ENCODE measurements around the gene PAGE3. TPM values are rescaled to one million over a fixed set of nuclear protein-coding genes. Genes with fewer than 3 reads are reported as not detected.

Gene PAGE3, protein sequence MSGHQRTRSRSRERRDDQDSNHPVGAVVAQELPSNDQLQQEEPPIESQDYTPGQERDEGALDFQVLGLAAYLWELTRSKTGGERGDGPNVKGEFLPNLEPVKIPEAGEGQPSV
- total RNA-seq, result not detected

DNA sequence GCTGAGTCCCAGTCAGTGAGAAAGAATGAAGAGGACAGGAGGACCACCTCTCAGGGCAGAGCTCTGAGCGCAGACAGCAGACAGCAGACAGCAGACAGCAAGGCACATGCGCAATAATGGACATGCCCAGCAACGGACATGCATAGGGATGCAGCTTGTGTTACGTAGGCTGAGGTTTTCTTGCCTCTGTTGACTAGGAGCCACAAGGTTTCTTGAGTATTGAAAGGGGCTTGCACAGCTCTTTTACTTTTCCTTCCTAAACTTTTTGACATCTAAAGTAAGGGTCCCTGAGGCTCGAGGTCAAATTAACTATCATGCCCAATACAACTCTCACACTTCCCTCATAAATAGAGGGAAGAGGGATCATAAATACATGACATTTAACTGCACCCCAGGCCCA lies at the start of gene PAGE3:
PAGE3 (minus strand) TSS at position 101 of the 400 bp plus-strand sequence. CDS start 1,013 bp downstream, outside the sequence.
- Mint-ChIP-seq H3K9me3 (no peaks in the 10 kb centered on the region), H3K27me3 (no peaks in the 10 kb centered on the region), H3K4me3 (no peak within 1 kb of the TSS), H3K4me1 (ENCODE audit: low read depth) (no peaks in the 10 kb centered on the region), H3K27ac (no peak within 1 kb of the TSS), H3K36me3 (ENCODE audit: low read depth) (no peaks in the 10 kb centered on the region)
- CTCF ChIA-PET, result no interaction called here
- TF ChIP-seq, protein P1, sequence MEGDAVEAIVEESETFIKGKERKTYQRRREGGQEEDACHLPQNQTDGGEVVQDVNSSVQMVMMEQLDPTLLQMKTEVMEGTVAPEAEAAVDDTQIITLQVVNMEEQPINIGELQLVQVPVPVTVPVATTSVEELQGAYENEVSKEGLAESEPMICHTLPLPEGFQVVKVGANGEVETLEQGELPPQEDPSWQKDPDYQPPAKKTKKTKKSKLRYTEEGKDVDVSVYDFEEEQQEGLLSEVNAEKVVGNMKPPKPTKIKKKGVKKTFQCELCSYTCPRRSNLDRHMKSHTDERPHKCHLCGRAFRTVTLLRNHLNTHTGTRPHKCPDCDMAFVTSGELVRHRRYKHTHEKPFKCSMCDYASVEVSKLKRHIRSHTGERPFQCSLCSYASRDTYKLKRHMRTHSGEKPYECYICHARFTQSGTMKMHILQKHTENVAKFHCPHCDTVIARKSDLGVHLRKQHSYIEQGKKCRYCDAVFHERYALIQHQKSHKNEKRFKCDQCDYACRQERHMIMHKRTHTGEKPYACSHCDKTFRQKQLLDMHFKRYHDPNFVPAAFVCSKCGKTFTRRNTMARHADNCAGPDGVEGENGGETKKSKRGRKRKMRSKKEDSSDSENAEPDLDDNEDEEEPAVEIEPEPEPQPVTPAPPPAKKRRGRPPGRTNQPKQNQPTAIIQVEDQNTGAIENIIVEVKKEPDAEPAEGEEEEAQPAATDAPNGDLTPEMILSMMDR (IDR thresholded peaks at IDR 0.05), result no peak
- POLR2A ChIA-PET, result no interaction called here
- intact Hi-C loops (cut with micrococcal nuclease), result no loop called here
- no peak for DNase-seq
- ATAC-seq, result no peak

GRCh38 chrX:55312655-55313054 lies 47.9 kb upstream of the PAGE3 start:
- ATAC-seq, result no peak
- H3K27me3 Mint-ChIP-seq, result no peaks in the 10 kb centered on the region
- no peaks in the 10 kb centered on the region for H3K4me1 Mint-ChIP-seq (ENCODE audit: low read depth)
- TF ChIP-seq, protein P1 (IDR thresholded peaks at IDR 0.05), result no peak
- intact Hi-C loops (cut with micrococcal nuclease), result no loop called here
- ChIA-PET CTCF (no interaction called here), POLR2A (no interaction called here)
- H3K9me3 Mint-ChIP-seq, result no peaks in the 10 kb centered on the region
- no peak overlapping the region for H3K27ac Mint-ChIP-seq
- DNase-seq, result no peak
- H3K4me3 Mint-ChIP-seq, result no peak overlapping the region
- H3K36me3 Mint-ChIP-seq (ENCODE audit: low read depth), result no peaks in the 10 kb centered on the region

DNA sequence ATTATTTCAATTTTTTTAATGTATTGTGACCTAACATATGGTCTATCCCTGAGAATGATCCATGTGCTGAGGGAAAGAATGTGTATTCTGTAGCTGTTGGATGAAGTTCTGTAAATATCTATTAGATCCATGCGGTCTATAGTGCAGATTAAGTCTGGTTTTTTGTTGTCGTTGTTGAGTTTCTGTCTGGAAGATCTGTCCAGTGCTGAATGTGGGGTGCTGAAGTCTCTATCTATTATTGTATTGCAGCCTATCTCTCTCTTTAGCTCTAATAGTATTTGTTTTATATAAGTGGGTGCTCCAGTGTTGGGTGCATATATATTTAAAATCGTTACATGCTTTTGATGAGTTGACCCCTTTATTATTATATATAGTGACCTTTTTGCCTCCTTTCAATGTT lies 26.2 kb upstream of the PAGE3 start:
- DNase-seq (no peak), ATAC-seq (no peak)
- Mint-ChIP-seq H3K27me3 (no peaks in the 10 kb centered on the region), H3K27ac (no peak overlapping the region), H3K4me3 (no peak overlapping the region), H3K4me1 (ENCODE audit: low read depth) (no peaks in the 10 kb centered on the region), H3K9me3 (no peaks in the 10 kb centered on the region), H3K36me3 (ENCODE audit: low read depth) (no peaks in the 10 kb centered on the region)
- ChIA-PET CTCF (no interaction called here), POLR2A (no interaction called here)
- intact Hi-C loops (cut with micrococcal nuclease), result no loop called here
- TF ChIP-seq, protein P1 (IDR thresholded peaks at IDR 0.05), result no peak

DNA sequence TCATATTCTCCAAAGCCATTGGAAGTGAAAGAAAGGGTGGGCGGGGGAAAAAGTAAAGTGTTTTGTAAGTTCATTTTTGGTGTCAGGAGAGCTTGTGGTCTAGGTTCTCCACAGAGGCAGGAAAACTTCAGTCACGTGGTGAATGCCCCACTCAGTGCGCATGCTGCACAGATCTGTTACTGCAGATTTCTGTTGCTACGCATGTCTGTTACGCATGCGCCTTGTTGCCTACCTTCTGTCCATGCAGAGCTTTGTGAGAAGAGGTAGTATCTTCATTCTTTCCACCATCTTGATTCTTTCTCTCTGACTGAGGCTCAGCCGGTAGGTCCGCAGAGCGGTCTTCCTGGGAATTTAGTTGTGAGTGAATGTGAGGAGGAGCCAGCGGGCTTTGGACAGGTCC lies 15.1 kb upstream of the PAGE3 start:
- Mint-ChIP-seq H3K27ac (no peak overlapping the region), H3K36me3 (ENCODE audit: low read depth) (no peaks in the 10 kb centered on the region), H3K9me3 (no peaks in the 10 kb centered on the region), H3K4me3 (no peak overlapping the region), H3K27me3 (no peaks in the 10 kb centered on the region), H3K4me1 (ENCODE audit: low read depth) (peaks cover 3% of the 10 kb centered on the region)
- intact Hi-C loops (cut with micrococcal nuclease), result no loop called here
- ChIA-PET CTCF (no interaction called here), POLR2A (no interaction called here)
- no peak for DNase-seq
- TF ChIP-seq, protein P1 (IDR thresholded peaks at IDR 0.05), result no peak
- no peak for ATAC-seq

DNA sequence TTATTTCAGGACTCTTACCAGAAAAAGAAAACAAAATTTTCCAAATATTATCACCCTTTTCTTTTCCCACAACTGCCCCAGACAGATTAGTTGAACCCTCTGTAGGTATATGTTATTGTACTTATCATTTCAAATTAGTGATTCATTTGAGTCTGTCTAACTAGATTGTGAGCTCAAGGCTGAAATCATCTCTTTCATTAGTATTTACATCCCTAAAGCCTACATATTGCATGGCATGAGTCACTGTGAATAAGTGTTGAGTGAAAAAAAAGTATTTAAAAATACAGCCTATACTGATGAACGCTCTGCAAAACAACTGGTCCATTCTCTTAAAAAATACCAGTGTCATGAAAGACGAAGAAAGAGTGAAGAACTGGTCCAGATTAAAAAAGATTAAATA lies 3.9 kb downstream of the PAGE3 start:
- ChIA-PET POLR2A (no interaction called here), CTCF (no interaction called here)
- H3K9me3 Mint-ChIP-seq, result no peaks in the 10 kb centered on the region
- H3K27ac Mint-ChIP-seq, result no peak overlapping the region
- intact Hi-C loops (cut with micrococcal nuclease), result no loop called here
- no peaks in the 10 kb centered on the region for H3K4me1 Mint-ChIP-seq (ENCODE audit: low read depth)
- no peaks in the 10 kb centered on the region for H3K27me3 Mint-ChIP-seq
- no peak overlapping the region for H3K4me3 Mint-ChIP-seq
- no peak for DNase-seq
- ATAC-seq, result no peak
- TF ChIP-seq, protein P1 (IDR thresholded peaks at IDR 0.05), result no peak
- no peaks in the 10 kb centered on the region for H3K36me3 Mint-ChIP-seq (ENCODE audit: low read depth)
